ENCODE results near the gene OAS1. TPM values are rescaled to one million over a fixed set of nuclear protein-coding genes. Genes with fewer than 3 reads are reported as not detected.

OAS1 gene
- total RNA-seq, 1 experiment from 2014 or later, result 23.6 TPM

GRCh38 chr12:112942572-112942971 is 35.8 kb downstream of the OAS1 start:
- Histone ChIP-seq H2AFZ (ENCODE audit: low read length) (no peak overlapping the region), H3K4me2 (ENCODE audit: low read depth, low read length, poor library complexity, severe bottlenecking) (no peak overlapping the region)

GRCh38 chr12:112944024-112944690 is 37.4 kb downstream of the OAS1 start:
- no peak overlapping the region for H3K4me3 ChIP-seq (ENCODE audit: low read length)
- no peaks in the 10 kb centered on the region for H4K20me1 ChIP-seq (ENCODE audit: insufficient read depth, low read depth, low read length)
- no peaks in the 10 kb centered on the region for H3K36me3 ChIP-seq (ENCODE audit: insufficient read depth, low read length)
- H3K4me1 ChIP-seq (ENCODE audit: low read length), result peaks cover 15% of the 10 kb centered on the region
- no peak overlapping the region for H3K4me2 ChIP-seq (ENCODE audit: low read depth, low read length, poor library complexity, severe bottlenecking)
- H3K27ac ChIP-seq (ENCODE audit: low read length), result no peak overlapping the region
- H3K9me3 ChIP-seq (ENCODE audit: low read length), result no peaks in the 10 kb centered on the region
- H2AFZ ChIP-seq (ENCODE audit: low read length), result no peak overlapping the region
- H3K9me2 ChIP-seq (replicated peaks; ENCODE audit: insufficient read depth, low read length), result no peaks in the 10 kb centered on the region
- no peaks in the 10 kb centered on the region for H3K27me3 ChIP-seq (ENCODE audit: low read length)
- no peak overlapping the region for H3K9ac ChIP-seq (ENCODE audit: low read length)
- no peaks in the 10 kb centered on the region for H3K79me2 ChIP-seq (ENCODE audit: low read length)
- no peak for DNase-seq

More at GRCh38 chr12:112942572-112942971, 35.8 kb downstream of the OAS1 start:
- DNase-seq, result no peak
- Histone ChIP-seq H3K4me1 (ENCODE audit: low read length) (peaks cover 26% of the 10 kb centered on the region), H3K9me2 (replicated peaks; ENCODE audit: insufficient read depth, low read length) (no peaks in the 10 kb centered on the region), H3K27me3 (ENCODE audit: low read length) (no peaks in the 10 kb centered on the region), H3K4me3 (ENCODE audit: low read length) (no peak overlapping the region), H3K79me2 (ENCODE audit: low read length) (no peaks in the 10 kb centered on the region), H3K27ac (ENCODE audit: low read length) (no peak overlapping the region), H3K9me3 (ENCODE audit: low read length) (no peaks in the 10 kb centered on the region), H3K9ac (ENCODE audit: low read length) (no peak overlapping the region), H4K20me1 (ENCODE audit: insufficient read depth, low read depth, low read length) (no peaks in the 10 kb centered on the region), H3K36me3 (ENCODE audit: insufficient read depth, low read length) (no peaks in the 10 kb centered on the region)

GRCh38 chr12:112945515-112945914 is 38.8 kb downstream of the OAS1 start:
- Histone ChIP-seq H3K4me2 (ENCODE audit: low read depth, low read length, poor library complexity, severe bottlenecking) (no peak overlapping the region), H3K9me3 (ENCODE audit: low read length) (no peaks in the 10 kb centered on the region), H3K4me3 (ENCODE audit: low read length) (no peak overlapping the region), H3K9me2 (replicated peaks; ENCODE audit: insufficient read depth, low read length) (no peaks in the 10 kb centered on the region), H2AFZ (ENCODE audit: low read length) (no peak overlapping the region), H3K9ac (ENCODE audit: low read length) (no peak overlapping the region), H4K20me1 (ENCODE audit: insufficient read depth, low read depth, low read length) (no peaks in the 10 kb centered on the region), H3K27me3 (ENCODE audit: low read length) (no peaks in the 10 kb centered on the region), H3K79me2 (ENCODE audit: low read length) (no peaks in the 10 kb centered on the region), H3K4me1 (ENCODE audit: low read length) (peaks cover 2% of the 10 kb centered on the region), H3K36me3 (ENCODE audit: insufficient read depth, low read length) (no peaks in the 10 kb centered on the region), H3K27ac (ENCODE audit: low read length) (no peak overlapping the region)
- DNase-seq, result no peak

GRCh38 chr12:112946236-112947000 is 39.7 kb downstream of the OAS1 start:
- H3K4me1 ChIP-seq (ENCODE audit: low read length), result no peaks in the 10 kb centered on the region
- no peaks in the 10 kb centered on the region for H3K27me3 ChIP-seq (ENCODE audit: low read length)
- H3K36me3 ChIP-seq (ENCODE audit: insufficient read depth, low read length), result no peaks in the 10 kb centered on the region
- no peak overlapping the region for H3K4me3 ChIP-seq (ENCODE audit: low read length)
- H3K27ac ChIP-seq (ENCODE audit: low read length), result no peak overlapping the region
- no peaks in the 10 kb centered on the region for H3K79me2 ChIP-seq (ENCODE audit: low read length)
- H3K4me2 ChIP-seq (ENCODE audit: low read depth, low read length, poor library complexity, severe bottlenecking), result no peak overlapping the region
- no peaks in the 10 kb centered on the region for H3K9me3 ChIP-seq (ENCODE audit: low read length)
- H3K9ac ChIP-seq (ENCODE audit: low read length), result no peak overlapping the region
- H3K9me2 ChIP-seq (replicated peaks; ENCODE audit: insufficient read depth, low read length), result no peaks in the 10 kb centered on the region
- no peaks in the 10 kb centered on the region for H4K20me1 ChIP-seq (ENCODE audit: insufficient read depth, low read depth, low read length)
- DNase-seq, result no peak
- H2AFZ ChIP-seq (ENCODE audit: low read length), result no peak overlapping the region

GRCh38 chr12:112947314-112947713 is 40.6 kb downstream of the OAS1 start:
- no peak for DNase-seq
- Histone ChIP-seq H3K9me3 (ENCODE audit: low read length) (no peaks in the 10 kb centered on the region), H4K20me1 (ENCODE audit: insufficient read depth, low read depth, low read length) (no peaks in the 10 kb centered on the region), H3K27ac (ENCODE audit: low read length) (no peak overlapping the region), H2AFZ (ENCODE audit: low read length) (no peak overlapping the region), H3K4me2 (ENCODE audit: low read depth, low read length, poor library complexity, severe bottlenecking) (no peak overlapping the region), H3K36me3 (ENCODE audit: insufficient read depth, low read length) (no peaks in the 10 kb centered on the region), H3K79me2 (ENCODE audit: low read length) (no peaks in the 10 kb centered on the region), H3K4me1 (ENCODE audit: low read length) (no peaks in the 10 kb centered on the region), H3K9ac (ENCODE audit: low read length) (no peak overlapping the region), H3K4me3 (ENCODE audit: low read length) (no peak overlapping the region), H3K27me3 (ENCODE audit: low read length) (no peaks in the 10 kb centered on the region), H3K9me2 (replicated peaks; ENCODE audit: insufficient read depth, low read length) (no peaks in the 10 kb centered on the region)

- H2AFZ ChIP-seq (ENCODE audit: low read length), result no peak overlapping the region
- no peaks in the 10 kb centered on the region for H3K36me3 ChIP-seq (ENCODE audit: insufficient read depth, low read length)
- H3K9me3 ChIP-seq (ENCODE audit: low read length), result no peaks in the 10 kb centered on the region
- DNase-seq, result no peak
- no peak overlapping the region for H3K4me3 ChIP-seq (ENCODE audit: low read length)
- no peak overlapping the region for H3K9ac ChIP-seq (ENCODE audit: low read length)
- H3K4me1 ChIP-seq (ENCODE audit: low read length), result no peaks in the 10 kb centered on the region
- H3K27me3 ChIP-seq (ENCODE audit: low read length), result no peaks in the 10 kb centered on the region
- no peaks in the 10 kb centered on the region for H3K79me2 ChIP-seq (ENCODE audit: low read length)
- no peaks in the 10 kb centered on the region for H4K20me1 ChIP-seq (ENCODE audit: insufficient read depth, low read depth, low read length)
- H3K4me2 ChIP-seq (ENCODE audit: low read depth, low read length, poor library complexity, severe bottlenecking), result no peak overlapping the region
- H3K9me2 ChIP-seq (replicated peaks; ENCODE audit: insufficient read depth, low read length), result no peaks in the 10 kb centered on the region
- no peak overlapping the region for H3K27ac ChIP-seq (ENCODE audit: low read length)
Measured at GRCh38 chr12:112947761-112948160, 41.0 kb downstream of the OAS1 start.

- no peaks in the 10 kb centered on the region for H3K36me3 ChIP-seq (ENCODE audit: insufficient read depth, low read length)
- H3K9me3 ChIP-seq (ENCODE audit: low read length), result no peaks in the 10 kb centered on the region
- H3K27me3 ChIP-seq (ENCODE audit: low read length), result no peaks in the 10 kb centered on the region
- H3K9me2 ChIP-seq (replicated peaks; ENCODE audit: insufficient read depth, low read length), result no peaks in the 10 kb centered on the region
- no peak overlapping the region for H3K27ac ChIP-seq (ENCODE audit: low read length)
- H3K9ac ChIP-seq (ENCODE audit: low read length), result no peak overlapping the region
- H3K4me1 ChIP-seq (ENCODE audit: low read length), result no peaks in the 10 kb centered on the region
- H3K4me2 ChIP-seq (ENCODE audit: low read depth, low read length, poor library complexity, severe bottlenecking), result no peak overlapping the region
- no peaks in the 10 kb centered on the region for H3K79me2 ChIP-seq (ENCODE audit: low read length)
- H3K4me3 ChIP-seq (ENCODE audit: low read length), result no peak overlapping the region
- no peaks in the 10 kb centered on the region for H4K20me1 ChIP-seq (ENCODE audit: insufficient read depth, low read depth, low read length)
- no peak for DNase-seq
- H2AFZ ChIP-seq (ENCODE audit: low read length), result no peak overlapping the region
Measured at GRCh38 chr12:112948806-112949205, 42.0 kb downstream of the OAS1 start.

GRCh38 chr12:112950701-112951100 is 43.9 kb downstream of the OAS1 start:
- Histone ChIP-seq H3K27ac (ENCODE audit: low read length) (no peak overlapping the region), H3K9me3 (ENCODE audit: low read length) (no peaks in the 10 kb centered on the region), H3K4me2 (ENCODE audit: low read depth, low read length, poor library complexity, severe bottlenecking) (no peak overlapping the region), H3K4me3 (ENCODE audit: low read length) (no peak overlapping the region), H3K27me3 (ENCODE audit: low read length) (no peaks in the 10 kb centered on the region), H3K9ac (ENCODE audit: low read length) (no peak overlapping the region), H3K9me2 (replicated peaks; ENCODE audit: insufficient read depth, low read length) (no peaks in the 10 kb centered on the region), H3K4me1 (ENCODE audit: low read length) (no peaks in the 10 kb centered on the region), H3K36me3 (ENCODE audit: insufficient read depth, low read length) (no peaks in the 10 kb centered on the region), H3K79me2 (ENCODE audit: low read length) (no peaks in the 10 kb centered on the region), H4K20me1 (ENCODE audit: insufficient read depth, low read depth, low read length) (no peaks in the 10 kb centered on the region), H2AFZ (ENCODE audit: low read length) (no peak overlapping the region)
- DNase-seq, result no peak

Measured in Karpas-422 (cell line).